H1 (cell line): ENCODE results near the gene TPM1. TPM values are rescaled to one million over a fixed set of nuclear protein-coding genes. Genes with fewer than 3 reads are reported as not detected.
A peak's percentile ranks its signal among the peaks of the same experiment; 100 is the strongest.

Source experiments
- CTBP2 ChIP-seq: IDR thresholded peaks from 2 replicates; pipeline ENCODE4 v1.7.0; 2011; ENCODE audit warnings: borderline replicate concordance, mild to moderate bottlenecking, moderate library complexity, mixed read lengths, low read length; ENCODE audit not compliant: insufficient read depth, insufficient read length
- FOSL1 ChIP-seq: IDR thresholded peaks from 2 replicates; pipeline ENCODE4 v1.6.1; 2011; ENCODE audit warnings: mild to moderate bottlenecking, low read depth, low read length, moderate library complexity; ENCODE audit not compliant: insufficient read depth
- GABPA ChIP-seq: IDR thresholded peaks from 2 replicates; pipeline ENCODE4 v1.6.1; 2011; ENCODE audit warnings: mild to moderate bottlenecking, low read length, moderate library complexity, borderline replicate concordance; ENCODE audit not compliant: insufficient read depth
- GTF2F1 ChIP-seq: IDR thresholded peaks from 2 replicates; pipeline ENCODE4 v1.6.1; 2012; ENCODE audit warnings: low read depth, low read length, improper control_type of control experiment, borderline replicate concordance
- MAFK ChIP-seq: IDR thresholded peaks from 2 replicates; pipeline ENCODE4 v1.6.1; 2012; ENCODE audit warnings: low read depth, mild to moderate bottlenecking, improper control_type of control experiment, low read length
- POLR2AphosphoS5 ChIP-seq: IDR thresholded peaks from 2 replicates; pipeline ENCODE4 v1.6.1; 2011; ENCODE audit warnings: low read depth, low read length
- RBBP5 ChIP-seq: IDR thresholded peaks from 2 replicates; pipeline ENCODE4 v1.7.1; 2012; ENCODE audit warnings: low read depth, mild to moderate bottlenecking, inconsistent platforms, low read length, moderate library complexity, borderline replicate concordance
- SIRT6 ChIP-seq: IDR thresholded peaks from one replicate; pipeline ENCODE4 v1.7.1; 2012; ENCODE audit warnings: low read length, inconsistent platforms
- TCF12 ChIP-seq: IDR thresholded peaks from 2 replicates; pipeline ENCODE4 v1.6.1; 2011; ENCODE audit warnings: low read depth, mild to moderate bottlenecking, low read length
- polyA plus RNA-seq, 7 experiments: library from polyadenylated mRNA; depleted of rRNA in 3 of 7; stranded (reverse) in 5 of 7; unstranded in 2 of 7; fragments of >200 nt in 5 of 7; fragments of 200-250 nt in 2 of 7; gene quantifications; 1 replicate in 5 of 7; 2 replicates in 1 of 7; 4 replicates in 1 of 7; pipeline versions ENCODE4 v1.2.1 to v1.2.3, GENCODE V29; 2011 to 2013; ENCODE audit warnings: missing spikeins in 2 of 7, mixed read lengths in 2 of 7
- total RNA-seq: library from RNA; stranded (reverse); fragmentation: NEBNext Ultra II Directional; extraction: Animal tissue kit (Norgen Biotek cat#: 25700); gene quantifications from 2 replicates; pipeline ENCODE4 v1.2.1, GENCODE V29; 2021
- TF ChIP-seq, protein P1 (sequence below): fragments of 300-600 bp; sonication (generic); IDR thresholded peaks from 2 replicates; pipeline ENCODE4 v1.7.1; 2012; ENCODE audit warnings: low read length, moderate library complexity, mild to moderate bottlenecking, inconsistent platforms; ENCODE audit not compliant: insufficient replicate concordance

Gene TPM1
- total and polyA plus RNA-seq, 2 of the 8 experiments (the other 6 are each of a cell fraction or from before 2014, with no cell fraction given), result 258 to 579 TPM

DNA sequence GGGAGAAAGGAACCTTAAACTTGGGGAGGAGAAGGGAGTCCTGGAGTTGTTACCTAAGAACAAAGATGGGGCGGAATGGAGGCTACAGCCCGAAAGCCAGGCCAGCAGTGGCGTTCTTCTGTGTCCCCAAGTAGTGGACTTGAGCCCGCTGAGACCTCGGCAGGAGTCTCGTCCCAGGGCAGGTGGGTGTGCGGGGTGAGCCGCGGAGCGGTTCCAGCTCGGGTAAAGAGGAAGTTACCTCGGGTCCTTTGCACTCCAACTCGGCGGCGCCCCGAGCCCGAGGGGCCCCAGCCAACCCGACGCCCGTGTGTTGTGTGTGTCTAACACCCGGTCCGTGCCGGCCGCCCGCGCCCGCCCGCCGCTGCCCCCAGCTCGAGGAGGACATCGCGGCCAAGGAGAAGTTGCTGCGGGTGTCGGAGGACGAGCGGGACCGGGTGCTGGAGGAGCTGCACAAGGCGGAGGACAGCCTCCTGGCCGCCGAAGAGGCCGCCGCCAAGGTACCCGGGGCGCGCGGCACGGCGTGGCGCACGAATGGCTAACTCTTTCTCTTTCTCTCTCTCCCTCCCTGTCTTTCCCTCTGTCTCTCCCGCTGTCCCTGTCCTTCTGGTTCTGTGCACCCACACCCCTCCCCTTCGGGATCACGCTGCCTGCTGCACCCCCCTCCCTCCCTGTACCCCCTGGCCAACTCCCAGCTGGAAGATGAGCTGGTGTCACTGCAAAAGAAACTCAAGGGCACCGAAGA is 959 bp downstream of the TPM1 start (continued):
- TF ChIP-seq, protein P1, sequence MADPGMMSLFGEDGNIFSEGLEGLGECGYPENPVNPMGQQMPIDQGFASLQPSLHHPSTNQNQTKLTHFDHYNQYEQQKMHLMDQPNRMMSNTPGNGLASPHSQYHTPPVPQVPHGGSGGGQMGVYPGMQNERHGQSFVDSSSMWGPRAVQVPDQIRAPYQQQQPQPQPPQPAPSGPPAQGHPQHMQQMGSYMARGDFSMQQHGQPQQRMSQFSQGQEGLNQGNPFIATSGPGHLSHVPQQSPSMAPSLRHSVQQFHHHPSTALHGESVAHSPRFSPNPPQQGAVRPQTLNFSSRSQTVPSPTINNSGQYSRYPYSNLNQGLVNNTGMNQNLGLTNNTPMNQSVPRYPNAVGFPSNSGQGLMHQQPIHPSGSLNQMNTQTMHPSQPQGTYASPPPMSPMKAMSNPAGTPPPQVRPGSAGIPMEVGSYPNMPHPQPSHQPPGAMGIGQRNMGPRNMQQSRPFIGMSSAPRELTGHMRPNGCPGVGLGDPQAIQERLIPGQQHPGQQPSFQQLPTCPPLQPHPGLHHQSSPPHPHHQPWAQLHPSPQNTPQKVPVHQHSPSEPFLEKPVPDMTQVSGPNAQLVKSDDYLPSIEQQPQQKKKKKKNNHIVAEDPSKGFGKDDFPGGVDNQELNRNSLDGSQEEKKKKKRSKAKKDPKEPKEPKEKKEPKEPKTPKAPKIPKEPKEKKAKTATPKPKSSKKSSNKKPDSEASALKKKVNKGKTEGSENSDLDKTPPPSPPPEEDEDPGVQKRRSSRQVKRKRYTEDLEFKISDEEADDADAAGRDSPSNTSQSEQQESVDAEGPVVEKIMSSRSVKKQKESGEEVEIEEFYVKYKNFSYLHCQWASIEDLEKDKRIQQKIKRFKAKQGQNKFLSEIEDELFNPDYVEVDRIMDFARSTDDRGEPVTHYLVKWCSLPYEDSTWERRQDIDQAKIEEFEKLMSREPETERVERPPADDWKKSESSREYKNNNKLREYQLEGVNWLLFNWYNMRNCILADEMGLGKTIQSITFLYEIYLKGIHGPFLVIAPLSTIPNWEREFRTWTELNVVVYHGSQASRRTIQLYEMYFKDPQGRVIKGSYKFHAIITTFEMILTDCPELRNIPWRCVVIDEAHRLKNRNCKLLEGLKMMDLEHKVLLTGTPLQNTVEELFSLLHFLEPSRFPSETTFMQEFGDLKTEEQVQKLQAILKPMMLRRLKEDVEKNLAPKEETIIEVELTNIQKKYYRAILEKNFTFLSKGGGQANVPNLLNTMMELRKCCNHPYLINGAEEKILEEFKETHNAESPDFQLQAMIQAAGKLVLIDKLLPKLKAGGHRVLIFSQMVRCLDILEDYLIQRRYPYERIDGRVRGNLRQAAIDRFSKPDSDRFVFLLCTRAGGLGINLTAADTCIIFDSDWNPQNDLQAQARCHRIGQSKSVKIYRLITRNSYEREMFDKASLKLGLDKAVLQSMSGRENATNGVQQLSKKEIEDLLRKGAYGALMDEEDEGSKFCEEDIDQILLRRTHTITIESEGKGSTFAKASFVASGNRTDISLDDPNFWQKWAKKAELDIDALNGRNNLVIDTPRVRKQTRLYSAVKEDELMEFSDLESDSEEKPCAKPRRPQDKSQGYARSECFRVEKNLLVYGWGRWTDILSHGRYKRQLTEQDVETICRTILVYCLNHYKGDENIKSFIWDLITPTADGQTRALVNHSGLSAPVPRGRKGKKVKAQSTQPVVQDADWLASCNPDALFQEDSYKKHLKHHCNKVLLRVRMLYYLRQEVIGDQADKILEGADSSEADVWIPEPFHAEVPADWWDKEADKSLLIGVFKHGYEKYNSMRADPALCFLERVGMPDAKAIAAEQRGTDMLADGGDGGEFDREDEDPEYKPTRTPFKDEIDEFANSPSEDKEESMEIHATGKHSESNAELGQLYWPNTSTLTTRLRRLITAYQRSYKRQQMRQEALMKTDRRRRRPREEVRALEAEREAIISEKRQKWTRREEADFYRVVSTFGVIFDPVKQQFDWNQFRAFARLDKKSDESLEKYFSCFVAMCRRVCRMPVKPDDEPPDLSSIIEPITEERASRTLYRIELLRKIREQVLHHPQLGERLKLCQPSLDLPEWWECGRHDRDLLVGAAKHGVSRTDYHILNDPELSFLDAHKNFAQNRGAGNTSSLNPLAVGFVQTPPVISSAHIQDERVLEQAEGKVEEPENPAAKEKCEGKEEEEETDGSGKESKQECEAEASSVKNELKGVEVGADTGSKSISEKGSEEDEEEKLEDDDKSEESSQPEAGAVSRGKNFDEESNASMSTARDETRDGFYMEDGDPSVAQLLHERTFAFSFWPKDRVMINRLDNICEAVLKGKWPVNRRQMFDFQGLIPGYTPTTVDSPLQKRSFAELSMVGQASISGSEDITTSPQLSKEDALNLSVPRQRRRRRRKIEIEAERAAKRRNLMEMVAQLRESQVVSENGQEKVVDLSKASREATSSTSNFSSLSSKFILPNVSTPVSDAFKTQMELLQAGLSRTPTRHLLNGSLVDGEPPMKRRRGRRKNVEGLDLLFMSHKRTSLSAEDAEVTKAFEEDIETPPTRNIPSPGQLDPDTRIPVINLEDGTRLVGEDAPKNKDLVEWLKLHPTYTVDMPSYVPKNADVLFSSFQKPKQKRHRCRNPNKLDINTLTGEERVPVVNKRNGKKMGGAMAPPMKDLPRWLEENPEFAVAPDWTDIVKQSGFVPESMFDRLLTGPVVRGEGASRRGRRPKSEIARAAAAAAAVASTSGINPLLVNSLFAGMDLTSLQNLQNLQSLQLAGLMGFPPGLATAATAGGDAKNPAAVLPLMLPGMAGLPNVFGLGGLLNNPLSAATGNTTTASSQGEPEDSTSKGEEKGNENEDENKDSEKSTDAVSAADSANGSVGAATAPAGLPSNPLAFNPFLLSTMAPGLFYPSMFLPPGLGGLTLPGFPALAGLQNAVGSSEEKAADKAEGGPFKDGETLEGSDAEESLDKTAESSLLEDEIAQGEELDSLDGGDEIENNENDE, result no peak
- TF ChIP-seq FOSL1, result no peak
- TF ChIP-seq TCF12, result no peak
- no peak for TF ChIP-seq SIRT6
- 0 out of 2 replicates have a peak, but pooled peaks have one; percentile 16 for TF ChIP-seq RBBP5
- TF ChIP-seq POLR2AphosphoS5, result peak; percentile 58
- 0 out of 2 replicates have a peak, but pooled peaks have one; percentile 16 for TF ChIP-seq GABPA
- no peak for TF ChIP-seq CTBP2
- TF ChIP-seq MAFK, result no peak
- TF ChIP-seq GTF2F1, result no peak
